Stomach (tissue), 9 donors: ENCODE results near the gene ACO2. TPM values are rescaled to one million over a fixed set of nuclear protein-coding genes. Genes with fewer than 3 reads are reported as not detected.

Experiments used
- DNase-seq, 2 donors: peaks; one replicate each; pipeline versions ENCODE4 v3.0.0 to v3.0.0-alpha.2; 2013 to 2019
- H3K27ac ChIP-seq, 5 donors: fragments of 200-600 bp in 4 of 5; sonication (generic) in 4 of 5; one replicate each; pipeline ENCODE4 v1.5.1; 2013 to 2019; ENCODE audit warnings: mild to moderate bottlenecking in 1 of 5, moderate library complexity in 1 of 5
- H3K27me3 ChIP-seq, 3 donors: fragments of 200-600 bp; sonication (generic); one replicate each; pipeline ENCODE4 v1.5.1; 2017 to 2019; ENCODE audit warnings: mixed run types in 1 of 3
- H3K36me3 ChIP-seq, 4 donors: fragments of 200-600 bp; sonication (generic); 1 replicate in 3 of 4; 2 replicates in 1 of 4; pipeline ENCODE4 v1.5.1; 2016 to 2019
- H3K4me1 ChIP-seq, 4 donors: fragments of 200-600 bp; sonication (generic); one replicate each; pipeline ENCODE4 v1.5.1; 2016 to 2019
- H3K4me3 ChIP-seq, 4 donors: fragments of 200-600 bp; sonication (generic) in 3 of 4; one replicate each; pipeline ENCODE4 v1.5.1; 2016 to 2019; ENCODE audit warnings: mild to moderate bottlenecking in 1 of 4
- H3K9me3 ChIP-seq, 4 donors: fragments of 200-600 bp; sonication (generic); one replicate each; pipeline ENCODE4 v1.5.1; 2016 to 2019
- CTCF ChIP-seq, 7 experiments: fragments of 450-650 bp in 4 of 7; fragments of 200-600 bp in 3 of 7; sonication (generic) in 3 of 7; IDR thresholded peaks; one replicate each; pipeline ENCODE4 v1.5.1; 2016 to 2019; ENCODE audit warnings: antibody characterized with exemption in 7 of 7, control low read depth in 2 of 7, mild to moderate bottlenecking in 1 of 7
- EP300 ChIP-seq: sonication (generic); formaldehyde crosslinking; IDR thresholded peaks from one replicate; pipeline ENCODE4 v1.6.1; 2017; ENCODE audit warnings: antibody characterized with exemption
- POLR2A ChIP-seq, 4 donors: fragments of 450-650 bp; IDR thresholded peaks; one replicate each; pipeline ENCODE4 v1.6.1; 2016; ENCODE audit warnings: antibody characterized with exemption in 4 of 4, control low read depth in 2 of 4, mild to moderate bottlenecking in 1 of 4, moderate library complexity in 1 of 4
- POLR2AphosphoS5 ChIP-seq, 3 donors: sonication (generic); formaldehyde crosslinking; IDR thresholded peaks; one replicate each; pipeline ENCODE4 v1.6.1; 2016; ENCODE audit warnings: antibody characterized with exemption in 3 of 3
- WGBS, 5 donors: extraction: QIAGEN DNeasy Blood & Tissue Kit in 3 of 5; methylation state at CpG; one replicate each; pipeline versions ENCODE4 v1.1.5 to v1.1.7; 2013 to 2018; 5-methylcytosine and 5-hydroxymethylcytosine counted together
- intact Hi-C: fragments of 100-400 bp; cut with DNase I; formaldehyde crosslinking; loops from one replicate; pipeline ENCODE4 v1.15.1; 2023; ENCODE audit warnings: low total_unique reads
- polyA plus RNA-seq, 3 donors: library from polyadenylated mRNA; stranded (reverse); fragments of 200-250 nt; gene quantifications; one replicate each; pipeline ENCODE4 v1.2.3, GENCODE V29; 2013
- total RNA-seq, 5 donors: library from RNA; depleted of rRNA; stranded (reverse); fragments of >200 nt; gene quantifications; one replicate each; pipeline versions ENCODE4 v1.1.0 to v1.2.3, GENCODE V29; 2014 to 2016
- donor health status: healthy with polysubstance abuse.
- donor health status: Bipolar disorder and iron deficiency.
- donor health status: healthy.

The ACO2 gene
- total and polyA plus RNA-seq, 8 donors, result 46.6 to 238 (median 90.1) TPM

GRCh38 chr22:41480397-41480735 is 11.4 kb downstream of the ACO2 start:
- H3K36me3 ChIP-seq, result peaks cover 0 to 25% (median 13%) of the 10 kb centered on the region in 4 donors

GRCh38 chr22:41481131-41481830 is 12.4 kb downstream of the ACO2 start:
- no peaks in the 10 kb centered on the region for H3K27me3 ChIP-seq
- no peaks in the 10 kb centered on the region for H3K9me3 ChIP-seq
- peaks cover 0 to 21% (median 12%) of the 10 kb centered on the region in 4 donors for H3K36me3 ChIP-seq
- intact Hi-C loops, result no loop called here
- peak overlapping the region; percentile 1 to 85 (median 62) for H3K27ac ChIP-seq
- peaks cover 50 to 98% (median 73%) of the 10 kb centered on the region in 4 donors for H3K4me1 ChIP-seq
- WGBS, 5 donors, result 74 to 83% (median 79%) methylated on average over 14 to 15 of the region's 15 CpGs
- TF ChIP-seq CTCF (IDR thresholded peaks at IDR 0.05) (no peak), POLR2A (IDR thresholded peaks at IDR 0.05) (no peak), EP300 (no peak), POLR2AphosphoS5 (IDR thresholded peaks at IDR 0.05) (no peak)
- no peak for DNase-seq
- H3K4me3 ChIP-seq, result no peak overlapping the region

More at GRCh38 chr22:41480397-41480735, 11.4 kb downstream of the ACO2 start:
- intact Hi-C loops, result no loop called here
- no peaks in the 10 kb centered on the region for H3K27me3 ChIP-seq
- no peak overlapping the region for H3K4me3 ChIP-seq
- 54 to 66% (median 59%) methylated on average over 7 of the region's 7 CpGs for WGBS, 5 donors
- H3K4me1 ChIP-seq, result peaks cover 48 to 97% (median 70%) of the 10 kb centered on the region in 4 donors
- H3K27ac ChIP-seq, result peak overlapping the region in 4 of 5 donors; percentile 59 to 85 (median 72)
- H3K9me3 ChIP-seq, result no peaks in the 10 kb centered on the region
- TF ChIP-seq CTCF (IDR thresholded peaks at IDR 0.05), result no peak
- no peak for TF ChIP-seq POLR2A (IDR thresholded peaks at IDR 0.05)
- no peak for TF ChIP-seq POLR2AphosphoS5 (IDR thresholded peaks at IDR 0.05)
- TF ChIP-seq EP300, result no peak
- DNase-seq, result peak in 1 of 2 donors; percentile 62

GRCh38 chr22:41481925-41482318 is 13.0 kb downstream of the ACO2 start:
- H3K27ac ChIP-seq, result peak overlapping the region in 4 of 5 donors; percentile 59 to 85 (median 72)
- WGBS, 5 donors, result 56 to 75% (median 67%) methylated on average over 4 to 5 of the region's 5 CpGs

More at GRCh38 chr22:41481925-41482318, 13.0 kb downstream of the ACO2 start:
- Histone ChIP-seq H3K9me3 (no peaks in the 10 kb centered on the region), H3K27me3 (no peaks in the 10 kb centered on the region), H3K36me3 (peaks cover 0 to 19% (median 12%) of the 10 kb centered on the region in 4 donors), H3K4me3 (no peak overlapping the region), H3K4me1 (peaks cover 56 to 98% (median 77%) of the 10 kb centered on the region in 4 donors)
- no peak for DNase-seq
- no peak for TF ChIP-seq POLR2A (IDR thresholded peaks at IDR 0.05)
- no peak for TF ChIP-seq CTCF (IDR thresholded peaks at IDR 0.05)
- TF ChIP-seq POLR2AphosphoS5 (IDR thresholded peaks at IDR 0.05), result no peak
- no peak for TF ChIP-seq EP300
- intact Hi-C loops, result no loop called here
